NOMO-1 (cell line): ENCODE results near the gene FAM83E.
"Not testable (repeated sequence)": the region's sequence is repeated elsewhere in the genome, so short reads cannot be mapped to it uniquely, and the experiment has no call there.

Experiments used
- DNase-seq, 2 experiments: peaks; one replicate each; lab custom pipeline; 2025; ENCODE audit not compliant: unreplicated experiment in 2 of 2; lab: John Stamatoyannopoulos, UW

FAM83E gene

DNA sequence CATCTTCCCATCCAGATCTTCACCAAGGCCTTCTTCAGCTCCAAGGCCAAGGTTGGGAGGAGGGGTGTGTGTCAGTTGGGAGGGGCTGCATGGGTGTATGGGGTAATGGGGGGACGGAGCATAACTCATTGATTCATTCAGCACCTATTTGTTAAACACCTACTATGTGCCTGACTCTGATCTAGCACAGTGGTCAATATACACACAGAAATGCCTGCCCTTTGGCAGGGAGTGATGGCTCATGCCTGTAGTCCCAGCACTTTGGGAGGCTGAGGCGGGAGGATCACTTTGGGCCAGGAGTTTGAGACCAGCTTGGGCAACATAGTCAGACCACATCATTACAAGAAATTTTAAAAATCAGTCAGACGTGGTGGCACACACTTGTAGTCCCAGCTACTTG is 27.5 kb downstream of the FAM83E start:
- DNase-seq, result no peak

DNA sequence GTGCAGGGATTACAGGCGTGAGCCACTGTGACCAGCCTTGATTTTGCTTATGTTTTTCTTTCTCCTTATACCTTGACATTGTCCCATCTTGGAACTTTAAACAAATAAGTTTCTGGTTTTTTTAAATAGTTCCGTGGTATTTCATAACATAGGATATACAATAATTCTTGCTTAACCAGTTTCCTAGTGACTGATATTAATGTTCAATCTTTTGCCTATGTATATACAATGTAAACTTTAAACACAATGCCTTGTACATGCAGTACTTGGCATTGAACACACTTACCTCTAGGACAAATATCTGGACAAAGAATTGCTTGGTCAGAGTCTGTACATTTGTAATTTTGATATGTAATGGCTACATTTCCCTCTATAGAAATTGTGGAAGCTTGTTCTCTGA is 32.7 kb downstream of the FAM83E start:
- no peak for DNase-seq

DNA sequence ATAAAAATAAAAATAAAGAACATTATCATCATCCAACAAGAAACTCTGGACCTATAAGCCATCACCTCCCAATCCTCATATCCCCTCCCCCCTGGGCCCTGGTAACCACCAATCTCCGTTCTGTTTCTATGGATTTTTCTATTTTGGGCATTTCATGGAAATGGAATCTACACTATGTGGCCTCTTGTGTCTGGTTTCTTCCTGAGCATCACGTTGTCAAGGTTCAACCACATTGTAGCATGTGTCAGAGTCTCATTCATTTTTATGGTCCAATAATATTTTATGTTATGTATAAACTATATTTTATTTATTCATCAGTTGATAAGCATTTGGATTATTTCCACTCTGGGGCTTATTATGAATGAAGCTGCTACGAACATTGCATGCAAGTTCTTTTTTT is 36.0 kb downstream of the FAM83E start:
- DNase-seq, result no peak

DNA sequence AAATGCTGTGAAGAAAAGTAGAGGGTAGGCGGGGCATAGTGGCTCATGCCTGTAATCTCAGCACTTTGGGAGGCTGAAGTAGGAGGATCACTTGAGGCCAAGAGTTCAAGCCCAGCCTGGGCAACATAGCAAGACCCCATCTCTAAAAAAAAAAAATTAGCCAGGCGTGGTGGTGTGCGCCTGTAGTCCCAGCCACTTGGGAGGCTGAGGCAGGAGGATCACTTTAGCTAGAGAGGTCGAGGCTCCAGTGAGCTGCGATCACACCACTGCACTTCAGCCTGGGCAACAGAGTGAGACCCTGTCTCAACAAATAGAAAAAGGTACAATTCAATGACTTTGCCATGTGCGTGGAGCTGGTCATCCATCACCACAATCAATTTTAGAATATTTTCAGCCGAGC is 37.0 kb downstream of the FAM83E start:
- not testable (repeated sequence) for DNase-seq

DNA sequence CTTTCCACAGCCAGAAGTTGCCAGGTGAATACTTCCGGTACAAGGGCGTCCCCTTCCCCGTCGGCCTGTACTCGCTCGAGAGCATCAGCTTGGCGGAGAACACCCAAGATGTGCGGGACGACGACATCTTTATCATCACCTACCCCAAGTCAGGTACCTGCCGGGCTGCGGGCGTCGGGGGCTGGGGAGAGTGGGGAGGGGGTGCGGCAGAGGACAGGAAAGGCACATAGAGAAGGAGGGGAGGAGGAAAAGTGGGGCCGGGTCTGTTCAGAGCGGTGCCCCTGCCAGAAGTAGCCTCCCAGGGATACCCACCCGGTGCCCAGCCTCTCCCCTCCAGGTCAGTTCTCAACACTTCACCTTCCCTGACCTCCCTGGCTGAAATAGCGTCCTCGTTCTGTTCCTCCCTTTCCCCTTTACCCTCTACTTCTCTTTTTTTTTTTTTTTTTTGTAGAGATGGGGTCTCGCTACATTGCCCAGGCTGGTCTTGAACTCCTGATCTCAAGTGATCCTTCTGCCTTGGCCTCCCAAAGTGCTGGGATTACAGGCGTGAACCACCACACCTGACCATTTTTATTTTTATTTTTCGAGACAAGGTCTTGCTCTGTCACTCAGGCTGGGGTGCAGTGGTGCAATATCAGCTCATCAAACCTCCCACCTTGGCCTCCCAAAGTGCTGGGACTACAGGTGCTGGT is 38.8 kb downstream of the FAM83E start:
- DNase-seq, result no peak

DNA sequence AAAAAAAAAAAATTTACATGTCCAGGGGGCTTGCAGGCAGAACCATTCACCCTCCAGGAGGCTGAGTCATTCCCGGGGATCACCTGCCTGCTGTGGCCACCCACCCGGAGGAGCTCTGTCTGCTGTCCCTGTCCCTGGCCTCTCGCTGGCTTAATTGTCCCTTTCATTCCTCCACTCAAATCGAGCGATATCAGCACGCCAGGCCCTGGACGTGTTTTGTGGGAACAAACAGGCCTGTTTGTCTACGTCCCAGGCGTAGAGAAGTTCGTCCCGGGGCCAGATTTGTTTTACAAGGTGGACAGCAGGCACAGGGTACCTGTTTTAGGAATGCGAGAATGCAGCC is 41.7 kb downstream of the FAM83E start:
- DNase-seq, result no peak

DNA sequence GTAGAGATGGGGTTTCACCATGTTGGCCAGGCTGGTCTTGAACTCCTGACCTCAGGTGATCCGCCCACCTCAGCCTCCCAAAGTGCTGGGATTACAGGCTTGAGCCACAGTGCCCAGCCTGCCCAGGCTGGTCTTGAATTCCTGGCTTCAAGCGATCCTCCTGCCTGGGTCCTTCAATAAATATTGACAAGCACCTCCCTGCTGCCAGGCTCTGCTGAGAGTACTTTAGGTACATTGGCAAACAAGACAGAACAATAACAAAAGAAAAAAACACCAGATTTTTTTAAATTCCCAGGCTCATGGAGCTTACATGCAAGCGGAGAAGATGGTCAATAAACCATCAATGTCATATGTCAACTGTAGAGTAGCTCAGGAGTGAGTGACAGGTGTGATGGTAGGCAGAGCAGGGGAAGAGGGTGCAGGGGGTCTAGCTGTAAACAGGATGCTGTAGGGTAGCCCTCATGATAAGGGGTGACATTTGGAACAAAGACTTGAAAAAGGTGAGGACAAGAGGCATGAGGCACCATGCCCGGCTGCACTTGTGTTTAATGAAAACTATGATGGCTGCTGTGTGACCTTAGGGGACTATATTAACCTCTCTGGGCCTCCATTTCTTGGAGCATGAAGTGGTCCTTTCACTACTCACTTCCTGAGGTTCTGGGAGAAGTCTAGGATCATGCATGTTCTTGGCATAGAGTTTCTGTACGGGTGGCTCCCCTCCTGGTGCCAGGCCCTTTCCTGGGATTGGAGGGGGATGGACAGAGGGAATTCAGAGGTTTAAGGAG is 43.3 kb downstream of the FAM83E start:
- no peak for DNase-seq

DNA sequence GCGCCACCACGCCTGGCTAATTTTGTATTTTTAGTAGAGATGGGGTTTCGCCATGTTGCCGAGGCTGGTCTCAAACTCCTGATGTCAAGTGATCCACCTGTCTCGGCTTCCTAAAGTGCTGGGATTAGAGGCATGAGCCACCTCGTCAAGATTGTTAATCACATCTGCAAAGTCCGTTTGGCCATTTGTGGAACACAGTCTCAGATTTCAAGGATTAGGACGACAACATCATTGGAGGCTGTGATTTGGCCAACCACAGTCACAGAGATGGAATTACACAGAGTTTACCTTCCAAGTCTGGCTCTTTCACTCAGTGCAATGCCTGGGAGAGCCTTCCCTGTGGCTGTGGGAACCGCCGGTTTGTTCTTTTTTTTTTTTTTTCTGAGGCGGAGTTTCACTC is 45.1 kb downstream of the FAM83E start:
- DNase-seq, result no peak

DNA sequence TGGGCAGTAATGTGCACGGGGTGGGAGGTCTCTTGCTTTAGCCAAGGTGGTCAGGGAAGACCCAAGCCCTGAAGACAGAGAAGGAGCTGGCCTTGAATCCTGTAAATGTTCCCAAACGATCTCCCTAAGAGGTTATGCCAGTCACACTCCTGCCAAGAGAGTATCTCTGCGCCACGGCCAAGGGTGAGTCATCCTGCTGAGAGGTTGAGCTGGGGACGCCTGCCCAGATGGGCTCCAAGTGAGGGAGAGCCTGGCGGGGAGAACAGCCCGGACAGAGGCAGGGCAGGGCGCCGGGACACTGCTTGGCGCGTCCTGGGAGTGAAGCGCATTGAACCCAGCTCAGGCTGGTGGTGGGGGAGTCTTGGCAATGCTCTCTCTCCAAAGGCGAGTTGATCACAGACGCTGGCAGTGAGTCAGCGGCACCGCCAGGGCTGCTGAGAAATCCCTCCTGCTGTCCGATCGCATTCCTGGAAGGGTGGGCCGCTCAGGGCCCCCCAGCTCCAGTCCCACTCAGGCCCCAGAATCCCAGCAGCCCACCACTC is 46.5 kb downstream of the FAM83E start:
- no peak for DNase-seq

DNA sequence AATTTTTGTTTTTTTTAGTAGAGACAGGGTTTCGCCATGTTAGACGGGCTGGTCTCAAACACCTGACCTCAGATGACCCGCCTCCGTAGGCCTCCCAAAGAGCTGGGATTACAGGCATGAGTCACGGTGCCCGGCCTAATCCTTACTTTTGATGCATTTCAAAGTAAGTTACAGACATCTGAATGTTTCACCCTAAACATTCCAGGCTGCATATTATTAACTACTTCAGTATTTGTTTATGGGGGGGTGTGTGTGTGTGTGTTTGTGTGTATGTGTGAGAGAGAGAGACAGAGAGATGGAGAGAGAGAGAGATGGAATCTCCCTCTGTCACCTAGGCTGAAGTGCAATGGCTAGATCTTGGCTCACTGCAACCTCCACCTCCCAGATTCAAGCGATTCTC is 49.8 kb downstream of the FAM83E start:
- no peak for DNase-seq
